Right renal pelvis (tissue), 4 donors: ENCODE results near the gene F2. TPM values are rescaled to one million over a fixed set of nuclear protein-coding genes. Genes with fewer than 3 reads are reported as not detected.
A peak's percentile ranks its signal among the peaks of the same experiment; 100 is the strongest.
"Not testable (repeated sequence)": the region's sequence is repeated elsewhere in the genome, so short reads cannot be mapped to it uniquely, and the experiment has no call there.

Experiments
- DNase-seq, 4 donors: peaks; one replicate each; pipeline ENCODE4 v3.0.0-alpha.2; 2013; ENCODE audit warnings: low read depth in 4 of 4, low spot score in 3 of 4, missing footprints in 1 of 4
- polyA plus RNA-seq, 4 donors: library from polyadenylated mRNA; unstranded; fragments of 120-200 nt; gene quantifications; one replicate each; pipeline ENCODE4 v1.2.1, GENCODE V29; 2013; ENCODE audit not compliant: insufficient read length in 4 of 4

The F2 gene
- polyA plus RNA-seq, 4 donors: 0.19 to 0.70 (median 0.42) TPM

DNA sequence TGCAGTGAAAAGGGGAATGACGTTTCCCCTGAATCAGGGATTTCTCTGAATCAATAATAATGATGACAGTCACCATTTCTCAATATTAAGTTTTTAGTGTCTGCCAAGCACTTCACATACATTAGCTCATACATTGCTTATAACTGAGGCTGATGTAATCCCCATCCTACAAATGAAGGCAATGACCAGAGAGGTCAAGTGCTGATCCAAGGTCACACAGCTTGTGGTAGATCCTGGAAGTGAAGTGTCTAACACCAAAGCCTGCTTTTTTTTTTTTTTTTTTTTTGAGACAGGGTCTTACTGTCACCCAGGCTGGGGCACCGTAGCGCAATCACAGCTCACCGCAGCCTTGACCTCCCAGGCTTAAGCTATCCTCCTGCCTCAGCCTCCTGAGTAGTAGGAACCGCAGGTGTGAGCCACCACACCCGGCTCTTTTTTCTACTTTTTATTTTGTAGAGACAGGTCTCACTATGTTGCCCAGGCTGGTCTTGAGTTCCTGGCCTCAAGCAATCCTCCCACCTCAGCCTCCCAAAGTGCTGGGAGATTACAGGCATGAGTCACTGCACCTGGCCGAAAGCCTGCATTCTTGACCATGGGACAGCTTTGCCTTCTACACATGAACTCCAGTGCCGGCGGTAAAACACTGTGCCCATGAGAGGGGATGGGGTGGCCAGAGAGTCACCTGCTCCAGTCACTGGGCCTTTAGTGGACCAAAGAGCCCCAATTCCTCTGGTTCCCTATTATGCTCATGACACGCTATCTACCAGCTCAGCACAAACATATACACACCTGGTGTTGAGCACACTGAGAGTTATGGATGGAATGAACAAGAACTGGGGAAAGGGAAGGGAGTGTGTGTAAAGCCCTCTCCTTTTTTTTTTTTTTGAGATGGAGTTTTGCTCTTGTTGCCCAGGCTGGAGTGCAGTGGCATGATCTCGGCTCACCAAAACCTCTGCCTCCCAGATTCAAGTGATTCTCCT lies 36.0 kb upstream of the F2 start:
- DNase-seq: no peak

DNA sequence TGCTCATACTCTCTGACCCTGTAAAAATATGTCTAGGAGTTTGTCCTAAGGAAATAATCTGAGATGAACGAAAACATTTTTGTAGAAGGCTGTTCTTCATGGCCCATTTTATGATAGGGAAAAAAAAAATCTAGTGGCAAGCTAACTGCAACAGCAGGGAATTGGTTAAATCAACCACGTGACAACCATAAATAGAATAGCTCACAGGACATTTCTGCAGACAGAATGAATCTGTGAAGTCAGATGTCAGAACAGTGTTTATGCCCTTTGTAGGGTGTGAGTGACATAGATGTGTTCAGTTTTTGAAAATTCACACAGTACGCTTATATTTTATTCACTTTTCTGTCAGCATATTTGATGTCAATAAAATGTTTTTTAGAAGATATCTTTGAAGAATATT lies 34.6 kb upstream of the F2 start:
- no peak for DNase-seq

DNA sequence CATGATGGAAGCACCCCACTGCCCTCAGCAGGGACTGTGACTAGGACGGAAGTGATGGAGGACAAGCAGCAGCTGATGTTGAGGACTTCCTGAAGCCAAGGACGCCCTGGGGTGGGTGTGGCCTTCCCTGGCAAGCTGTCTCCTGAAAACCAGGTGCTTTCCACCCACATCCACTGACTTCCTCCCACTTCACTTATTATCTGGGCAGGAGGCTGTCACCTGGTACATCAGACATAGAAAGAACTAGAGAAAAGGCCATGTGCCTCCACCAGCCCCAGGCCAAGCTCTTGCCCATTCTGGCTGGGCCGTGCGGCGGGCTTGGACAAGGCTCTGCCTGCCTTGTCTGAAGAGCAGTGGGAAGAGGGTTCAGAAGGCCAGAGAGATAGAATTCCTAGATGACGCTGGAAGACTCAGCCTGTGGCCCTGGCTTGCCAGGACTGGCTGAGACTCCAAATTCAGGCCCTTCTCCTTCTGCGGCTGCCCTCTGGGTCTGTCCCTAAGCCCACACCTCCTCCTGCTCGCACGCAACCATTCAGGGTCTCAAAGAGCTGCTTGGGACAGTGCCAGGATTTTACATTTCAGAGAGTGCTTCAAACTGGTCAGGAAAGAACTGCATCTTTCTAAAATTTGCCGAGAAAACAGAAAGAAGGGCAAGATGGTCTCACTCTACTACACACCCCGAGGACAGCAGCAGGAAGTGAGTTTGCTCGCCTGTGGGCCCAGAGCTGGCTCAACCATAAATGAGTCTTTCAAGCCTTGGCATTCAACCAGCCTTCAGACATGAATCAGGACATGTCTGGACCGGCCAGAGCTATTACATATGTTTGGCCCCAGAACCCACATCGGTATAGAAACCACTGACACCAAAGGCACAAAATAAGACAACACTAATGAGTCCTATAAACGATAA lies 31.9 kb upstream of the F2 start:
- DNase-seq: no peak

DNA sequence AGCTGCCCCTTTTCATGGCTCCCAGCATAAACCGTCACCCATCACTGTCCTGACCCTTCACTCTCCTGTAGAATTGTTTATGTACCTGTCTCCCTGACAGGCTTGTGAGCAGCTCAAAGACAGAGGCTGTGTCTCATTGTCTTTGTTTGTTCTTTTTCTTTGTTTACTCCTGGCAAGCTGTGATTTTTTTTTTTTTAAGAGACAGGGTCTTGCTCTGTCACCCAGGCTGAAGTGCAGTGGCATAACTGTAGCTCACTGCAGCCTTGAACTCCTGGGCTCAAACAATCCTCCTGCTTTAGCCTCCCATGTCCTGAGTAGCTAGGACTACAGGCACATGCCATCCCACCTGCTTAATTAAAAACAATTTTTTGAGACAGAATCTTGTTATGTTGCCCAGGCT lies 28.3 kb upstream of the F2 start:
- DNase-seq: no peak

DNA sequence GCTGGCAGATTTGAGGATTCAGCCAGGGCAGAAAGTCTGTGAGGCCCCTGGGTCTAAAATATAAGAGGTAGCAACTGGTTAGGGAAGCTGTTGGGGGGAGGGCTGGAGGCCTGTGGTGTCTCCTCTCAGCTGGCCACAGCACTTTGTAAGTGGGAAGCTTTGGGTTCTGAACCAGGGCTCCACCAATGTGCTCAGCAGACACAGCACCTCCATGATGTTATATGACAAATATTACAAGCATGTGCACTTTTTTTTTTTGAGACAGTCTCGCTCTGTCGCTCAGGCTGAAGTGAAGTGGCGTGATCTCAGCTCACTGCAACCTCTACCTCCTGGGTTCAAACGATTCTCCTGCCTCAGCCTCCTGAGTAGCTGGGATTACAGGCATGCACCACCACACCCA lies 26.6 kb upstream of the F2 start:
- DNase-seq: no peak

- DNase-seq: no peak
Observed at GRCh38 chr11:46693597-46694012, 25.4 kb upstream of the F2 start.

GRCh38 chr11:46694072-46694471 lies 24.9 kb upstream of the F2 start:
- no peak for DNase-seq

DNA sequence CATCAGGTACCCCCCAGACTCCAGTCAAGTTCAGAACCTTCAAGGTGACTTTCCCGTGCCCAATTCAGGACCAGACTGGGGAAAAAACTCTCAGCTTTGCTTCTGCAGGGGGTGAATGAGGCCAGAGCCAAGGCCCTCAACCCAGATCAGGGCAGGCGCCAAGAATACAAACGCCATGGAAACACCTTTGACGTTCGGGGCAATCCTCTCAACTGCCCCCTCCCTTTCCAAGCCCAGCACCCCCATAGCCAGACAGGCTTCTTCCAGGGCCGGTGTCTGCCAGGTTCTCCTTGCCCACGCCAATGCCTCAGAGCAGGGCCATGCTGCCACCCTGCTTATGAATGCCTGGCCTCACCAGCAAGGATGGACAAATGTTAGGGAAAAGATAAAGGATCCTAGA lies 24.4 kb upstream of the F2 start:
- DNase-seq: no peak

DNA sequence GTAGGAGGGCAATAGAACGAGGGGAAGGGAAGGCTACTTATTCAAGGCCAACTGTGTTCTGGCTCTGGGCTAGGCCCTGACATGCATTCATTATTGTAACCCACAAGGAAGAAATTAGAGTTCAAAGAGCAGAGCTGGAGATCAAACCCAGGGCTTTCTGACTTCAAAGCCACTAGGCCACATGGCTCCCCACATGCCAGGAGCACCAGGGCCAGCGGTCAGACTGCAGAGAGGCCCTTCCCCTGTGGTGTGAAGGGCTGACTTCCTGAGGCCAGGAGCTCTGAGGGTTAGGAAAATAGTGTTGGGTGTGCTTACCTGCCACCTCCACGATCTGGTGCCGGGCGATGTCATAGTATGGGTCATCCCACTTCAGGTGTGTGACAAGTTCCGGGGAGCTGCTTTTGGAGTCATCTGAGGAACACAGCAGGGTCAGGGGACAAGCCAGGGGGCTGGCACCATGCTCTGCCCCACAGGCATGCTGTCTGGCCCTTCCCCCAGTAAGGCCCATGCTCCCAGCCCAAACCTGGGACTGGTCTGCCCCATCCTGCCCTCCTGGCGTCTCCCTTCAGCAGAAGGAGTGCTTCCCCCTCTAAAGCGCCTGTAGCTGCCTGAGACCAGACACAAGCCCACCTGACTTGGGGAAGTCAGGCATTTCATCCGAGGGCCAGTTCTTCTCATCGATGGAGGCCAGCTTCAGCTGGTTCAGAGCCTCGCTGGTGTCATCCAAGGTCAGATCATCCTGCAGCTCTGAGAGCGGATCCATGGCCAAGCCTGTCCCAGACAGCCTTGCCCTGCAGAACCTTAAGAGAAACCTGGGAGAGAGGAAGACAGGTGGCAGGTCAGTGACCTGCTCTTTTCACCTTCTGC lies 23.4 kb upstream of the F2 start:
- DNase-seq: no peak

DNA sequence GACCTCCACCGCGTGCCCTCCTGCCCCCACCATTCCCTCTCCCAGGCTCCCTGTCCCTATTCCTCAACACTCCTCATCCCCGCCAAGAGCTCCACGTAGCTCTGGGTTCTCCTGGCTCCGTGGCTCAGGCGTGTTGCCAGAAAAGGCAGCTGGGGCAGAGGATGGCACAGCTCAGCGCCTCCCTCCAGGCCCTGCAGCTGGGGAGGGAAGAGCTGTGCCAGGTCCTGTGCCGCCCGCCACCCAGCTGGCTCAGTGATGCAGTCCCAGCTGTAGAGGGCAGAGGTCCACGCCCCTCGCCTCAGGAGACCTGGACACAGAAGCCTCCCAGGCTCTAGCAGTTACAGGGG lies 22.8 kb upstream of the F2 start:
- no peak for DNase-seq

- no peak for DNase-seq
Observed at GRCh38 chr11:46697303-46697702, 21.7 kb upstream of the F2 start.

GRCh38 chr11:46697723-46698122 lies 21.3 kb upstream of the F2 start:
- no peak for DNase-seq

DNA sequence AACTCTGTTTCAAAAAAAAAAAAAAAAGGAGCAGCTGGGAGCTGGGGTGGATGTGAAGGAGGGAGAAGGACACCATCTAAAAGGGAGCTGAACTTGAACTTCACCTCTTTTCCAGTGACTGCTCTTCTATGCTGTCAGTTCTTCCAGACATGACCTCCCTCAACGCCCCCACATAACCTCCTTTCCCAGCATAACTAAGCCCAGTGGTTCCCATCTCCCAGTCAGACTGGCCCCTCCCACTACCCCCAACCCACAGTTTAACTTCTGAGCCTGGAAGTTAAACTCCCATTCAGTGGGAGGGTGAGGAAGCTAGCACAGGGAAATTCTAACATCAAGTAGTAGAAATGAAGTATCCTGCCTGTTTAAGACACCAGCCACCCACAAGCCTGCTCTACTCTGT lies 20.4 kb upstream of the F2 start:
- DNase-seq: no peak

- peak; percentile 96 to 98 (median 97) for DNase-seq
Observed at GRCh38 chr11:46700241-46701077, 18.6 kb upstream of the F2 start, which contains the start of the genes ARHGAP1 and ZNF408. Gene ARHGAP1, minus strand, starts transcription at chr11:46700619. Its CDS starts 4,512 bp downstream, at chr11:46696107. Gene ZNF408, plus strand, starts transcription at chr11:46701031. Its CDS starts 17 bp downstream, at chr11:46701048.

GRCh38 chr11:46701078-46701654 lies 17.8 kb upstream of the F2 start:
- DNase-seq: no peak

- DNase-seq: no peak
Observed at GRCh38 chr11:46705070-46705688, 13.8 kb upstream of the F2 start.

GRCh38 chr11:46706886-46707285 lies 12.1 kb upstream of the F2 start:
- no peak for DNase-seq

DNA sequence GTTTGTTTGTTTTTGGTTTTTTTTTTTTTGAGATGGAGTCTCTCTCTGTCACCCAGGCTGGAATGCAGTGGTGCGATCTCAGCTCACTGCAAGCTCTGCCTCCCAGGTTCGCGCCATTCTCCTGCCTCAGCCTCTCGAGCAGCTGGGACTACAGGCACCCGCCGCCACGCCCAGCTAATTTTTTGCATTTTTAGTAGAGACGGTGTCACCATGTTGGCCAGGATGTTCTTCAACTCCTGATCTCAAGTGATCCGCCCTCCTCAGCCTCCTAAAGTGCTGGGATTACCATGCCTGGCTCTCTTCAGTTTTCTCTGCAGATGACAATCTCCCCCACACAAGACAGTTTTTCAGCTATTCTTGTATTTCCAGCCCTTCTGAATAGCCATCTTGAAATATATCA lies 9.7 kb upstream of the F2 start:
- not testable (repeated sequence) for DNase-seq

- no peak for DNase-seq
Observed at GRCh38 chr11:46710821-46711269, 8.2 kb upstream of the F2 start.
